Effector memory CD4-positive, alpha-beta T cell (primary cell): Measurements from ENCODE around the gene LTBP1.

Experiments
- DNase-seq, 3 donors: peaks; one replicate each; pipeline ENCODE4 v3.0.0-alpha.2; 2020
- H3K27ac ChIP-seq: 2 replicates; pipeline ENCODE4 v1.7.0; 2013; ENCODE audit warnings: mild to moderate bottlenecking, low read length, moderate library complexity; ENCODE audit not compliant: insufficient read depth, poor library complexity, severe bottlenecking
- H3K27me3 ChIP-seq: replicated peaks from 2 replicates; pipeline ENCODE4 v1.7.0; 2013; ENCODE audit warnings: mild to moderate bottlenecking, low read length; ENCODE audit not compliant: insufficient read depth, control insufficient read depth, poor library complexity, severe bottlenecking
- H3K36me3 ChIP-seq: 2 replicates; pipeline ENCODE4 v1.7.0; 2013; ENCODE audit warnings: mild to moderate bottlenecking, low read length, moderate library complexity; ENCODE audit not compliant: control insufficient read depth, insufficient read depth
- H3K4me1 ChIP-seq: 2 replicates; pipeline ENCODE4 v1.7.0; 2013; ENCODE audit warnings: low read length, mild to moderate bottlenecking; ENCODE audit not compliant: control insufficient read depth, insufficient read depth, poor library complexity, severe bottlenecking
- H3K4me3 ChIP-seq: 2 replicates; pipeline ENCODE4 v1.7.0; 2013; ENCODE audit warnings: low read length, low read depth, mild to moderate bottlenecking; ENCODE audit not compliant: insufficient read depth, poor library complexity, severe bottlenecking
- H3K9me3 ChIP-seq: 2 replicates; pipeline ENCODE4 v1.7.0; 2013; ENCODE audit warnings: mild to moderate bottlenecking, low read length, moderate library complexity; ENCODE audit not compliant: control insufficient read depth

LTBP1 gene

DNA sequence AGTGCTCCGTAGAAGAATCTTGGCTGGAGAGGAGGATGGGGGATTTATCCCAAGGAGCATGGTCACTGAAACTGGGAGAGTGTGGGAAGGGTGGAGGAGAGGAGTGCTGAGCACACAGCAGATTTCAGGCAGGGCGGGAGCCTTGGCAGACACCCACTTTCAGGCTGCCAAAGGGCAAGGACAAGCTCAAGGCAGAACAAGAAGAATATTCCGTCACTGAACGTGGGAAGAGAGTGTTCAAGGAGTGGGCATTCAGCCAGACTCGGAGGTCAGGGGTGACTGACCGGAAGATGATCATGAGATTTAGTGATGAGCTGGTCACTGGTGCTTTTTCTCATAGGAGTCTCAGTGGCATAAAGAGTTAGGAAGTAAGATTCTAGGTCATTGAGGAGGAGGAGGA, 393.5 kb downstream of the LTBP1 start:
- Histone ChIP-seq H3K9me3 (no peaks in the 10 kb centered on the region), H3K27ac (no peak overlapping the region), H3K4me1 (no peaks in the 10 kb centered on the region), H3K4me3 (no peak overlapping the region), H3K27me3 (no peaks in the 10 kb centered on the region), H3K36me3 (no peaks in the 10 kb centered on the region)
- DNase-seq = no peak

GRCh38 chr2:33342171-33342570, 395.4 kb downstream of the LTBP1 start:
- no peak overlapping the region for H3K4me3 ChIP-seq
- H3K36me3 ChIP-seq = no peaks in the 10 kb centered on the region
- no peaks in the 10 kb centered on the region for H3K9me3 ChIP-seq

GRCh38 chr2:33342705-33343104, 396.0 kb downstream of the LTBP1 start:
- H3K4me1 ChIP-seq = no peaks in the 10 kb centered on the region
- H3K36me3 ChIP-seq = no peaks in the 10 kb centered on the region
- DNase-seq = no peak

More at GRCh38 chr2:33342171-33342570, 395.4 kb downstream of the LTBP1 start:
- Histone ChIP-seq H3K4me1 (no peaks in the 10 kb centered on the region), H3K27ac (no peak overlapping the region), H3K27me3 (no peaks in the 10 kb centered on the region)
- DNase-seq = no peak

DNA sequence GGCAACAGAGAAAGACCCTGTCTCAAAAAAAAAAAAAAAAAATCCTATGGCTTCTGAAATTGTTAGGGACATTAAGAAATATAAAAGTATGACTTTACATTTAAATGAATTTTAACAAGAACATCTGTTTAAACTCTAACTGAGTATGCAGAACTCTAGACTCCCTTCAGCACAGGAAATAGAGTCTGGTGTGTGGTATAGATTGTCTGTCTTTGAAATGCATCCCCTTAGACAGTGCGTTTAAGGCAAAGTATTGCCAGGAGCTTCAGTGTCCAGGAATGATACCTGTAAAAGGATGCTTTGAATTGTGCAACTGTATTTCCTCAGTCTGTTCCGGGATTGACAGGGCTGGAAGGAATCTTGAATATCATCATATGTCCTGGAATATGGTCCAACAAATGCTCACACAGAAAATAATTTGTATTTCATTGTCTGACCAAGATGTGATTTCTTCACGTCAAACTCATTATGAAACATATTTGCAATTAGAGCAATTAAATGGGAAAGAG, 396.7 kb downstream of the LTBP1 start:
- no peak for DNase-seq
- Histone ChIP-seq H3K4me1 (no peaks in the 10 kb centered on the region), H3K9me3 (no peaks in the 10 kb centered on the region), H3K27me3 (no peaks in the 10 kb centered on the region), H3K4me3 (no peak overlapping the region), H3K36me3 (no peaks in the 10 kb centered on the region), H3K27ac (no peak overlapping the region)

More at GRCh38 chr2:33342705-33343104, 396.0 kb downstream of the LTBP1 start:
- H3K9me3 ChIP-seq = no peaks in the 10 kb centered on the region
- no peak overlapping the region for H3K4me3 ChIP-seq
- H3K27me3 ChIP-seq = no peaks in the 10 kb centered on the region
- H3K27ac ChIP-seq = no peak overlapping the region

- Histone ChIP-seq H3K4me1 (no peaks in the 10 kb centered on the region), H3K27me3 (no peaks in the 10 kb centered on the region), H3K4me3 (no peak overlapping the region), H3K36me3 (no peaks in the 10 kb centered on the region), H3K27ac (no peak overlapping the region), H3K9me3 (no peaks in the 10 kb centered on the region)
- no peak for DNase-seq
Observed at GRCh38 chr2:33344230-33344629, 397.5 kb downstream of the LTBP1 start.

- H3K27me3 ChIP-seq = no peaks in the 10 kb centered on the region
- H3K4me1 ChIP-seq = no peaks in the 10 kb centered on the region
- H3K36me3 ChIP-seq = no peaks in the 10 kb centered on the region
- DNase-seq = no peak
- no peak overlapping the region for H3K4me3 ChIP-seq
- no peaks in the 10 kb centered on the region for H3K9me3 ChIP-seq
- no peak overlapping the region for H3K27ac ChIP-seq
Observed at GRCh38 chr2:33347856-33348255, 401.1 kb downstream of the LTBP1 start.

GRCh38 chr2:33350632-33351031, 403.9 kb downstream of the LTBP1 start:
- Histone ChIP-seq H3K27me3 (no peaks in the 10 kb centered on the region), H3K4me1 (no peaks in the 10 kb centered on the region), H3K4me3 (no peak overlapping the region), H3K27ac (no peak overlapping the region), H3K9me3 (peaks cover 1% of the 10 kb centered on the region), H3K36me3 (no peaks in the 10 kb centered on the region)
- DNase-seq = no peak

- H3K4me1 ChIP-seq = no peaks in the 10 kb centered on the region
- no peak overlapping the region for H3K4me3 ChIP-seq
- no peak for DNase-seq
- H3K27me3 ChIP-seq = no peaks in the 10 kb centered on the region
- no peak overlapping the region for H3K27ac ChIP-seq
- H3K36me3 ChIP-seq = no peaks in the 10 kb centered on the region
- peaks cover 5% of the 10 kb centered on the region for H3K9me3 ChIP-seq
Observed at GRCh38 chr2:33351781-33352180, 405.0 kb downstream of the LTBP1 start.

DNA sequence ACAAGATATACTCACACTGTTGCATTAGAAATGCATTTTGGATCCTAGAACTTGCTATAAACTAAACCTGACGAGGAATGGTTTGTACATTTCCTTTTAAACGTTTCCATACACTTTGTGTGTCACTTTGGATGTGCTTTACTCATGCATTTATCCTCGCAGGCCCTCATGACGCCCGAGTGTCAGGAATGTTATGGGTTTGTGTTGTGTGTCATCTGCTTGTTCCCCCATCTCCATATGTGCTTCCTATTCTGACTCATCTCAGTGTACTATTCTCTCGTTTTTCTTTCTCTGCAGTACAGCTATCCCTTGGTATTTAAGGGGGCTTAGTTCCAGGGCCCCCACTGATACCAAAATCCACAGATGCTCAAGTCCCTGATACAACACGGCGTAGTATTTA, 408.2 kb downstream of the LTBP1 start:
- Histone ChIP-seq H3K27ac (no peak overlapping the region), H3K4me1 (no peaks in the 10 kb centered on the region), H3K36me3 (no peaks in the 10 kb centered on the region), H3K4me3 (no peak overlapping the region), H3K27me3 (no peaks in the 10 kb centered on the region), H3K9me3 (peaks cover 5% of the 10 kb centered on the region)
- DNase-seq = no peak

- no peak for DNase-seq
- Histone ChIP-seq H3K4me1 (no peaks in the 10 kb centered on the region), H3K36me3 (no peaks in the 10 kb centered on the region), H3K9me3 (peaks cover 5% of the 10 kb centered on the region), H3K4me3 (no peak overlapping the region), H3K27ac (no peak overlapping the region), H3K27me3 (no peaks in the 10 kb centered on the region)
Observed at GRCh38 chr2:33358878-33359277, 412.1 kb downstream of the LTBP1 start.
